GM06990 (cell line): ENCODE data around the gene KL.

Experiments used
- DNase-seq: peaks from one replicate; pipeline ENCODE4 v3.0.0-alpha.2; 2011; ENCODE audit not compliant: insufficient read length; ENCODE audit errors: extremely low read depth
- H3K27me3 ChIP-seq: replicated peaks from 2 replicates; pipeline ENCODE4 v1.6.0; 2011; ENCODE audit warnings: low read length; ENCODE audit not compliant: control insufficient read depth, insufficient read depth
- H3K36me3 ChIP-seq: 2 replicates; pipeline ENCODE4 v1.5.1; 2011; ENCODE audit warnings: low read length; ENCODE audit not compliant: control insufficient read depth, insufficient read depth
- H3K4me3 ChIP-seq: replicated peaks from 2 replicates; pipeline ENCODE4 v1.5.1; 2011; ENCODE audit warnings: low read depth, mild to moderate bottlenecking, control low read depth, low read length
- CTCF ChIP-seq: IDR thresholded peaks from 2 replicates; pipeline ENCODE4 v1.5.1; 2011; ENCODE audit warnings: low read length, control low read depth, mild to moderate bottlenecking, inconsistent platforms; ENCODE audit not compliant: insufficient read depth, poor library complexity, severe bottlenecking

KL gene

GRCh38 chr13:33040090-33040489 lies 23.9 kb downstream of the KL start:
- no peak for DNase-seq
- Histone ChIP-seq H3K36me3 (no peaks in the 10 kb centered on the region), H3K4me3 (no peak overlapping the region), H3K27me3 (no peaks in the 10 kb centered on the region)
- TF ChIP-seq CTCF = no peak

GRCh38 chr13:33045851-33046592 lies 29.8 kb downstream of the KL start:
- Histone ChIP-seq H3K4me3 (no peak overlapping the region), H3K36me3 (no peaks in the 10 kb centered on the region), H3K27me3 (no peaks in the 10 kb centered on the region)
- no peak for TF ChIP-seq CTCF
- DNase-seq = no peak

- DNase-seq = no peak
Measured at GRCh38 chr13:33050161-33050560, 33.9 kb downstream of the KL start.

GRCh38 chr13:33051632-33052031 lies 35.4 kb downstream of the KL start:
- Histone ChIP-seq H3K36me3 (no peaks in the 10 kb centered on the region), H3K27me3 (no peaks in the 10 kb centered on the region), H3K4me3 (no peak overlapping the region)
- TF ChIP-seq CTCF = no peak
- no peak for DNase-seq

More at GRCh38 chr13:33050161-33050560, 33.9 kb downstream of the KL start:
- no peaks in the 10 kb centered on the region for H3K36me3 ChIP-seq
- H3K4me3 ChIP-seq = no peak overlapping the region
- no peaks in the 10 kb centered on the region for H3K27me3 ChIP-seq
- no peak for TF ChIP-seq CTCF

GRCh38 chr13:33052506-33053280 lies 36.5 kb downstream of the KL start:
- no peaks in the 10 kb centered on the region for H3K36me3 ChIP-seq
- H3K27me3 ChIP-seq = no peaks in the 10 kb centered on the region
- no peak for DNase-seq
- TF ChIP-seq CTCF = no peak
- H3K4me3 ChIP-seq = no peak overlapping the region
